NCI-H526 (cell line): ENCODE measurements around the gene RPL5.

Experiments
- DNase-seq, 2 experiments: peaks; one replicate each; lab custom pipeline; 2025; lab: John Stamatoyannopoulos, UW

RPL5 gene

DNA sequence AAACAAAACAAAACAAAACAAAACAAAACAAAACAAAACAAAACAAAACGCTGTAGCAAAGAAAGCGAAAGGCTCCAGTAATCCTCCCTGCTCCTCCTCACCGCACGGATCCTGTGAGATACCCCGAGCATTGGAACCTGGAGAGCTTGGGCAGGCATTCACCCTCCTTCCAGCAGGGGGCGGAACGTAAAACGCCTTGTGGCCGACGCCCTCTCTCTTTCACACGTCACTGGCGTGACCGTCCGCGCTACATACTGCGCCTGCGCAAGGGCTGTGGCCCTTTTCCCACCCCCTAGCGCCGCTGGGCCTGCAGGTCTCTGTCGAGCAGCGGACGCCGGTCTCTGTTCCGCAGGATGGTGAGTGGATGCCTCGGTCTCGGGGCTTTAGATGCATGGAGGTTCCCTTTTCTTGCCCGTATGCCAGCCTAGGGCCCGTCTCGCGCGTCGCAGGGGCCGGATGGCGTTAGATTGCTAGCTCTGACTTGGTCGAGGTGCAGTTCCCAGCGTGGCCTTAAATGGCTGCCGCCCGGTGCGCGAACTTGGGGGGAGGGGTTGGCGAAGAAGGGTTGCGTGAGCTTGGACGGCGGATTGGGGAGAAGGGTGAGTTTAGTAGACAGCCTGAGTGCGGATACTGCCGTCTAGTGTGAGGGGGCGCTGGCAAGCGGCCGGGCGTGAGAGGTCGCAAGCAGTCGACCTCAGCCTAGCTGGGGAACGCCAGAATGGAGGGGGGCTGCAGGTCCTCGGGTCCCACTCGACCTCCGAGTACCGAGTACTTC, at the start of gene RPL5:
TSS of gene RPL5 (plus strand) at position 279 of the 775 bp plus-strand sequence. CDS start at position 354, 75 bp downstream.
- peak; percentile 93 to 98 for DNase-seq

DNA sequence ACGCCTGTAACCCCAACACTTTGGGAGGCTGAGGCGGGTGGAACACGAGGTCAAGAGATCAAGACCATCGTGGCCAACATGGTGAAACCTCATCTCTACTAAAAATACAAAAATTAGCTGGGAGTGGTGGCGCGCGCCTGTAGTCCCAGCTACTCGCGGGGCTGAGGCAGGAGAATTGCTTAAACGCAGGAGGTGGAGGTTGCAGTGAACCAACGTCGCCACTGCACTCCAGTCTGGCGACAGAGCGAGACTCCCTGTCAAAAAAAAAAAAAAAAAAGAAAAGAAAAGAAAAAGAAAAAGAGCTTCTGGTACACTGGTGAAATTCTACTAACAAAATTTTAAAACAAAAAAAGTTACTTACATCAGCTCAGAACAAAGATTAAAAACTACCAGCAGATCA, 48.3 kb upstream of the RPL5 start:
- DNase-seq, result peak in 1 of 2 experiments; percentile 14

DNA sequence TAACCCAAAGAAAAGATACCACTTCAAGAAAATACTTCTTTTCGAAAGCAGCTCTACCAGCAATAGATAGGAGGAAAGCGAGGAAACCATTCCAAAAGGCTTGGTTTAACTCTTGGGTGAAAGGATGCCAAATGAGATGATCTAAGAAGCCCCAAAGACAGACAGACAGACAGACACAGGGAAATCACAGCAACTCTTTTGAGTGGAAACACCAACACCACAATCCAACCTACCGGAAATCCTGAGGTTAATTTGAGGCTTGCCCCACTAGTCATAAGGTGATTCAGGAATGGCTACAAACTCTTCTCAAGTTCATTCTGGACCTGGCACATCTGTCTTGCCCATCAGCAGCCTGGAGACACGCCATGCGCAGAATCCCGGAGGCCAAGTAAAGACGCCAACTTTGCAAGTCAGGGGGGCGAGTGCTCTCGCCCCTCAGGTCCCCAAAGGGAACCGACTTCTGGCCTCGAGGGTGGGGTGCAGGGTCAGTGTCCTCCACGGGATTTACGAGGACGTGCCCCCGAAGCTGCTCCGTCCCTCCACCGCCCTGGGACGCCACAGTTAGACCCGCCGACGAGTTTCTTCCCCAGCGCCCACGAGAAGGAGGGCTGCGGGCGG, 47.7 kb upstream of the RPL5 start:
- no peak for DNase-seq

DNA sequence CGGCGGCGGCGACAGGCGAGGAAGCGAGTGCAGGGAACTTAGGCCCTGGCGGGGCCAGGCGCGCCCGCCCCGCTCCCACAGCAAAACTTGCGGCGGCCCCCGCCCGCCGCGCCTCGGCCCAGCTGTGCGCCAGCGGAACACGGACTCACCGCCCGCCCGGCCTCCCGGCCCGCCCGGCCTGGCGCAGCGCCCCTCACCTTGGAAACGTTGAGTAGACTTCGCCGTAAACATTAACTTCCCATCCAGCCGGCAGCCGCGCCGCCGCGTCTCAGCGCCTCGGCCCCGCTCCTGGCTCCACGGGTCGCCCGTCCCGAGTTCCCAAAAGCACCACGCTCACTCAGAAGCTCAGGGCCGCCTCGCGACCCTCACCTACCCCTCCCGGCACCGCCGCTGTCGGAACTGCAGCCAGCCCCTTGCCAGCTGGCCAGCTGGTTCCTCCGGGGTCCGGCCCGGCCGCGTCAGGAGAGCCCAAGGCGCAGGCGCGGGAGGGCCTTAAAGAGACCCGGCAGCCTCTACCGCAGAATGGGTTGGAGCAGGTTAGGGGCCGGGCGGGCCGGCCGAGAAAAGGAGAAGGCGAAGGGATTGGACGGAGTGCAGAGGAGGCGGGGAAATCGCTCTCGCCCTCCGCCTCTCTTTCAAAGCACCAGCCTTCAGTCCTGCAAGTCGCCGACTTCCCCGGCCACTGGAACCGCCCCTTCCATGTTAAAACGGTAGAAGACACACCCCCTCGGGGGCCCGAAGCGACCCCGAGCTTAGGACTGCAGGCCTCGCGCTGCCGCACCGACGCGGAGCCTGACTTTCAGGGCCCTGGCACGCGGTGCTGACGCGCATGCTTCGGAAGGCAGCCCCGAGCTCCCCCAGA, 47.0 kb upstream of the RPL5 start, which contains the start of gene EVI5:
TSS of gene EVI5 (minus strand) at position 470 of the 862 bp plus-strand sequence. CDS start 48,562 bp downstream, outside the sequence.
- peak; percentile 95 to 98 for DNase-seq

DNA sequence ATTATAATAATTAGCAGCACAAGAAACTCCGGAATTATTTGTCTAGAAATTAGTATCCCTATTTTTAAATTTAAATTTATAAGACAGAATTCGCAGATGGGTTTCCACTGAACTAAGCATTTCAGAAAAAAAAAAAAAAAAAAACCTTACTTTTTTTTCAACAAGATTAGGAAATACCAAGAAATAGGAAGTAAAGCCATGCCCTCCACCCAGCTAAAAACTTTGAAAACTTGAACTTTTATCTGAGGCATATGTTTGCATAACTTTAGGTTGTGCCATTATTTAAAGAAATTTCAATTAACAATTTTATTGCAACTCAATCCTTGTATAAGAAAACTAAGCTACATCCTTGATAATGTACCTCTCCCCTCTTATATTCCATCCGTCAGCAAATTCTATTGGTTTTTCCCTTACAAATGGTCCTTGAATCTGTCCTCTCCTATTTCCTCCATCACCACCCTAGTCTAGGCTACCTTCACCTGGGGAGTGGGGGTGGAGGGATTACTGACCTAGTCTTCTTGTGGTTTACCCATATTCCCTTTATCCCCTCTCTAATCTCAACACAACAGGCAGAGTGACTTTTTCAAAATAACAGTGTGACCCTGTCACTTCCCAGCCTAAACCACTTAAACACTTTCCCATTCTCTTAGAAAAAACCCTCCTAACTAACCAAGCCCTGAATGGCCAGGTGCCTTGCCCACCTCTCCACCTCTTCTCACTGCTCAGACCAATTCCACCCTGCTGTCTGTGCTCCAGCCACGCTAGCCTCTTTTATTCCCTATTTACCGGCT, 45.5 kb upstream of the RPL5 start:
- DNase-seq, result no peak

DNA sequence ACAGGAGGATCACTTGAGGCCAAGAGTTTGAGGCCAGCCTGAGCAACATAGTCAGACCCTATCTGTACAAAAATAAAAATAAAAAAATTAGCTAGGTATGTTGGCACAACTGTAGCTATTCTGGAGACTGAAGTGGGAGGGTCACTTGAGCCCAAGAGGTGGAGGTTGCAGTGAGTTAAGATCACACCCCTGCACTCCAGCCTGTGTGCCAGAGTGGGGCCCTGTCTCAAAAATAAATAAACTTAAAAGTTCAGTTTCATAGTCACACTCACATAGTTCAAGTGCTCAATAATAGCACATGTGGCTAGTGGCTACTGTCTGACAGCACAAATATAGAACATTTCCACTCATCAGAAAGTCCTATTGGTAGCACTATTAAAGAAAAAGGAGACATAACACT, 41.8 kb upstream of the RPL5 start:
- no peak for DNase-seq

DNA sequence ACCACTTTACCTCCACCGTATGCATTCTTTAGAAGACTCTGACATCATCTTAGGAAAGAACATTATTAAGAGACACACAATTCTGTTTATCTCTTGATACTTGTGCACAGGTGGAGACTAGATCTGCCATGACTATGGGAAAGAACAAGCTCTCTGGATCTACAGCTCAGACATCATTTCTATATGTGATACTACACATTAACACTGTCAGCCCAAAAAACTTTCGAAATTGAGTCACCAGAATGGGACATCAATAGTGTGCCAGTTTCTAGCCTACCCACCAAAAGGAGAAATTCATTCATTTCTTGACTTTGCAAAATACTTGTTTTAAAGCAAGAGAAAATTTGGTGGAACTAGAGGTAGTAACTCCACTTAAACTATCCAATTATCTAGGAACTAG, 41.0 kb upstream of the RPL5 start:
- DNase-seq, result no peak

DNA sequence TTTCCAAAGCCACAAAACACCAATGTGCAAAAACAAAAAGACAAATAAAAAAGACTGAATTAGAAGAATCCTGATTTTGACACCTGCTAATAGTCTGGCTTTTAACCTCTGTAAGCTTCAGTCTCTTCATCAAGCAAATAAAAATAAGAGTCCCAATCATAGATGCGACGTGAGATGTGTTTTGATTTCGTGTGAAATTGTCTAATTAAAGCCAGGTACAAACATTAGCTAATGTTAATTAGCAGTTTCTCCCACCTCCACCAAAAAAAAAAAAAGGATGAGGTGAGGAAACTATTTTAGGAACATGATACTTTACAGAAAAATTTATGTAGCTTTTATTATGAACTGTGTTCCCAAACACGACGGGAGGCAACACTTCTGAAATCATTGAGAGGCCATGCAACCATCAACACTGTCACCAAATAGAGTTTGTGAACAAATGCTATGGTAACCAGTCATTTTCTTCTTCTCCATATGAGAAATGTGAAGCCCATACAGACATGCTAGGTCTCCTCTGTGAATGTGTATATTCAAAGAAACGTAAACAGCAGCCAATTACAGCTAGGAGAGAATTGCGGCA, 40.3 kb upstream of the RPL5 start:
- no peak for DNase-seq

DNA sequence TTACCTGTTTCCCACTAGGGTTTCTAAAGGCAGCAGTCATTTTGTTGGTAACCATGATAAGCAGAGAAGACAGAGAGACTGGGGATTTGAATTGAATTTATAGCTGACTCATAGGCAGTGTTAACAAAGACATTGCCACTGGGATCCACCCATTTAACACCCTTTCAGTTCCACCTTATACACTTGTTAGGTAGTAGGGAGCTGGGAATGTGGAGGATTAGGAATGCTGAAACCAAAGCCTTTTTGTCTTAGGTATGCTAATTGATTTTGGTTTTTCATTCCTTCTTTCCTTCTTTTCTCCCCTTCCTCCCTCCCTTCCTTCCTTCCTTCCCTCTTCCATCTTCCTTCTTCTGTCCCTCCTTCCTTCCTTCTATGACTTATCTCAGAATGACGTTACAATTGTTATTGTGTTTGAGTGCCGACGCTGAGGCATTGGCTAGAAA, 39.5 kb upstream of the RPL5 start:
- no peak for DNase-seq

DNA sequence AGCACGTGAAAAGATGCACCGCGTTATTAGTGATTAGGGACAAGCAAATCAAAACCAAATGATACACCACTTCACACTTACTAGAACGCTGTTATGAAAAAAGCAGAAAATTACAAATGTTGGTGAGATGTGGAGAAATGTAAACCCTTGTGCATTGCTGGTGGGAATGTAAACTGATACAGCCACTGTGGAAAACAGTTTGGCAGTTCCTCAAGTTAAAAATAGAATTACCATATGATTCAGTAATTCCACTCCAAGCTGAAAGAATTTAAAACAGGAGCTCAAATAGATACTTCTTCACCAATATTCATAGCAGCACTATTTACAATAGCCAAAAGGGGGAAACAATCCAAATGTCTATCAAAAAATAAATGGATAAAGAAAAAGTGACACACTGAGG, 36.7 kb upstream of the RPL5 start:
- no peak for DNase-seq

DNA sequence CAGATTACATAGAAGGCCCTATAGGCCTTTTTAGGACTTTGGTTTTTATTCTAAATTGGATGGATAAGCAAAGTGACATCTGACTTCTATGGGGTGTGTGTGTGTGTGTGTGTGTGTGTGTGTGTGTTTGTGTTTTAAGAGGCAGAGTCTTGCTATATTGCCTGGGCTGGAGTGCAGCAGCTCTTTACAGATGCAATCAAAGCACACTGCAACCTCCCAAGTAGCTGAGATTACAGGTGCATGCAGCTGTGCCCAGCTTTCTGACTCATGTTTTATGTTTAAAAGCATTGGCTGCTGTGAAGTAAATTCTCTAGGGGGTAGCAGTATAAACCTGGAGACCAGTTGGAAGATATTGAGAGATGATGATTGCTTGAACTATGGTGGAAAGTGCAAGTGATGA, 34.5 kb upstream of the RPL5 start:
- no peak for DNase-seq

DNA sequence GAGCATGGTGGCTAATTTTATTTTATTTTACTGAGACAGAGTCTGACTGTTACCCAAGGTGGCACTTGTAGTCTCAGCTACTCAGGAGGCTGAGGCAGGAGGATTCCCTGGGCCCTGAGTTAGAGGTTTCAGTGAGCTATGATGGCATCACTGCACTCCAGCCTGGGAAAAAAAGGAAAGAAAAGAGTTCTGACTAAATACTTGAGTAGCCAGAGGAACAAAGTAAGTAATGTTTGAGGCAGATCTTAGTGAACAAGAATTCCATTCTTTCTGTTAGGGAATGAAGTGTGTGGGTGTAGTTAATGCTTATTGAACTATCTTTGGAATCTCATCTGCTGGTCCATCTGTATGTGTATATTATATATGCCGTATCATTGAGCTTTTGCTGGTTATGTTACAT, 33.9 kb upstream of the RPL5 start:
- no peak for DNase-seq

DNA sequence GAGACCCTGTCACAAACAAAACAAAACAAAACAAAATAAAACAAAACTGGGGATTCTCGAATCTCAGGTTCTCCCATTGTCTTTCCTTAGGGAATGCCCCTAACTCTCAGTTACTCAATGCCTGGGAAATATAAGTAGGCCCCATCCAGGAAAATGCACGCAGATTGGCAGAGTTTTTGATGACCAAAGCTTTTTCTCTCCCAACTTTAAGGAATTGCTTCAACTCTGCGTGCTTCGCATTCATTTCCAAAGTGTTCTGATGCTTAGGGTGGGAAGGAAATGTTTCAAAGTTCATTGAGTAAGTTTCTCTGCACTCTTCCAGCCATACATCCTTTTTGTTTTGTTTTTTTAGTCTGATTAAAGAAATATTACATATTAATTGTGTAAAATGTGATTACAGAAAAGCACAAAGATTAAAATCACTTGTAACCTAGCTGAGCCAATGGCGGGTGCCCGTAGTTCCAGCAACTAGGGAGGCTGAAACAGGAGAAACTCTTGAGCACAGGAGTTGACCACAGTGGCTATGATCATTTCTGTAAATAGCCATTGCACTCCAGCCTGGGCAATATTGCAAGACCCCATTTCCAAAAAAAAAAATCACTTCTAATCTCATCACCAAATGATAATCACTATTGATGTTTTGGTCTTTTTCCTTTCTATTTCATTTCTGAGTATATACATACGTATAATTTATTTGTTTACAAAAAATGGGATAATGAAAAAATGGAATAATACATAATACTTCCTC, 28.5 kb upstream of the RPL5 start:
- DNase-seq, result no peak

DNA sequence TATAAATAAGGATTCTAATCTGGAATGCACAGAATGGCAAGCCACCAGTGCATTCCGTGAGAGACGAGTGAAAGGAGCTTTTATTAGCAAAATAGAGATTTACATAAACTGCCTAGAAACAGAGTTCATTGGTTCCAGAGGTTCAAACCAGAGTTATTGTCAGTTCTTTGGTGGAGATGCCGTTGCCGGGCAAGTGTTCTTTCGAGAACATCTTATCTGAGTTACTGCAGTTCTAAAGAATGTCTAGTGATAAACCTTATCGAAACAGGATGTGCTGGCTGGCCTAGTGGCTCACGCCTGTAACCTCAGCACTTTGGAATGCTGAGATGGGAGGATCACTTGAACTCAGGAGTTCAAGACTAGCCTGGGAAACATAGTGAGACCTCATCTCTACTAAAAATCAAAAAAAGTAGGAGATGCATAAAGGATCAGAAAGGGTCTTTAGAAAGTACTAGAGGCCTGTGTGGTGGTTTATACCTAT, 27.1 kb upstream of the RPL5 start:
- DNase-seq, result peak; percentile 76 to 87

DNA sequence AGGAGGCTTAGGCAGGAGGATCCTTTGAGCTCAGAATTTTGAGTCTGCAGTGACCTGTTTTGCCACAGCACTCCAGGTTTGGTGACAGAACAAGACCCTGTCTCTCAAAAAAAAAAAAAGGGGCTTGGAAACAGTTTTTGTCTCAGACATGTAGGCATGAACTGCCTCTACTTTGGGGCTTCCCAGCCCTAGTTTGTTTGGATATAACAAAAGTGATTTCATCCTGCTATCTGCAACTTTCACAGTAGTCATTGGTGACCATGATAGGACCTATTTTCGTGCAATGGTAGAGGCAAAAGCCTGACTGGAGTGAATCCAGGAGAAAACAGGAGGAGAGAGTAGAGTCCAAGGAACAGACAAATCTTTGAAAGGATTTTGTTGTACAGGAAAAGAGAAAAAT, 26.6 kb upstream of the RPL5 start:
- DNase-seq, result no peak

DNA sequence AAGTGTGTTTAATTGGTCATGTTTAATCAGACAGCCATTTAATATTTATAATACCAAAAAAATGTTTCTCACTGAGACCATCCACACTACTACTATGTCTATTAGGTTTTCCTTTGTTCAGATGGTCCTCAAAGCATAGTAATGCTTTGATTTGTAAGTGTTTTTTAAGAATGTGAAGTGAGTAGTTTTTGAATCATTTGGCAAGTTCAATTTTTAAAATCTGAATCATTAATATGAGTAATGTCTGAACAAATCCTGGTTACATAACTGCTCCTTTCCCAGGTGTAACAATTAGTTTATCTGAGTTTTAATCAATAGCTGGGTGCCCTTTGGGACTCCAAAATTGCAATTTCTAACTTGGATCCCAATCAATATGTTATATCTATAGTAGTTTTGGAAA, 23.5 kb upstream of the RPL5 start:
- no peak for DNase-seq

DNA sequence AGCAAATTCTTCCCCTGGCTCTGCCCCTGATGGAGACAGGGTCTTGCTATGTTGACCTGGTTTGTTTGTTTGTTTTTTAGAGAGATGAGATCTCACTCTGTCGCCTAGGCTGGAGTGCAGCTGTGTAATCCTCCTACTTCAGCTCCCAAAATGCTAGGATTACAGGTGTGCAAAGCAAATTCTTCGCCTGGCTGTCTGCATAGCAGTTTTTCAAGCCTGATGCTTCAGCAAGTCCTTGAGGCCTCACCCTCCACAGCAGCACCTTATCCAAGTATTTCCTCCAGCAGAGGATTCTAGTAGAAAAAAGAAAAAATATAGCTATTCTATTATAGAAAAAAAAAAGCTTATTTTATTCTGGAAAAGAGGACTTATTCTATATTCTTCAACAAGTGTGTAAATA, 15.1 kb upstream of the RPL5 start:
- DNase-seq, result no peak

DNA sequence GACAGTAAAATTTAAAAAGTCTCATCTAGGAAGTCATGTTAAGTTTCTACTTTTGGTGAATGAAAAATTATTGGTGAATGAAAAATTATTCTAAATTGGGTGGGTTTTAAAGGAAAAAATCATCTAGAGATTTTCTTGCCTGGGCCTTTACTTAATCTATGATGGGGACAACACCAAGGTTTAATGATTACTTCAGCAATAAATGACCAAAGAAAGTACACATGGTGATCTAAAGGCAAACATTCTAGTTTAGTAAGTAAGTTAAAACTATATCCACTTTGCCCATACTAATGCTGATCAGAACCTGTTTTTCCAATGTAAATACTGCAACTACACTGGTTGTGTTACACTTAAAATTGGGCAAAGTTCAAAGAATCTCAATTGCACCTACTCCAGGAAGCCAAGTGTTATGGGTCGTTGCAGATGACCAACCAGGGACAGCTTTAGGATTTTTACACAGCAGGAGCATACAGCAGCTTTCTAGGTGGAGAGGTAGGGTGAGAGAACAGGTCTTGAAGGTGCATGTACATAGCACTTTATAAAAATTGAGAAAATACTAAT, 14.6 kb upstream of the RPL5 start:
- DNase-seq, result no peak

DNA sequence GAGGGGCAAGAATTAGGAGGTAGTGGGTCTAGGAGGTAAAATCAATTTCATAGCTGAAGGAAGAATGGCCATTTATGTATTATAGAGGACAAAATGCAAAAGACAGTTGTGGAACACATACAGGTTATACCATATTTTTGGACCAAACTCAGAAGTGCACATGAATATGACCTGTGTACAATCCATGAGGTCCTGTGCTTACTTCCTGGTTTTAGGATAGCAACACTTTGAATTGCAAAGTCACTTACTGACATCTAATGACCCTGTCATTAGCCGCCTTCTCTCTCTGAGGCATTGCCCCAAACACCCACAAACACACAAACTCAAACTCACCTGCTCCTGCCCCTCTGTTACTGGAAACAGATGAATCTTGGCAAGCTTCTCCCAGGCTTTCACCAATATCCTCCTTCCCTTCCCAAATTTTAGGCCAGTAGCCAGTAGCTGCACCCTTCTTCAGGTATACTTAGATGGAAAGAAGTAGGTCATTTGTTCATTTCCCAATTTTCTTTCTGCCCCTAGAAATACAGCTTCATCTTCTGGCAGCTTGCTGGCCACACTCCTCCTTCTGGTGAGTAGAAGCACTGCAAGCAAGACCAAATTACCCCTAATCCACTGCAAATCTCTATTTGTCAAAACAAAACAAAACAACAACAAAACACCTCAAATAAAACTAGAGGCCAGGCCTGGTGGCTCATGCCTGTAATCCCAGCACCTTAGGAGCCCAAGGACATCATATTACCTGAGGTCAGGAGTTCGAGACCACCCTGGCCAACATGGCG, 13.7 kb upstream of the RPL5 start:
- peak in 1 of 2 experiments; percentile 33 for DNase-seq
